H1 (cell line): ENCODE results near the gene EMID1.

ENCODE experiments used
- CHD1 ChIP-seq: IDR thresholded peaks from 2 replicates; pipeline ENCODE4 v1.6.1; 2012; ENCODE audit warnings: low read depth, low read length, improper control_type of control experiment
- CHD2 ChIP-seq: IDR thresholded peaks from 2 replicates; pipeline ENCODE4 v1.6.1; 2012; ENCODE audit warnings: low read length, improper control_type of control experiment
- CTCF ChIP-seq, 3 experiments: IDR thresholded peaks; 1 replicate in 2 of 3; 2 replicates in 1 of 3; pipeline versions ENCODE4 v1.5.1 to v1.6.1; 2011; ENCODE audit warnings: low read length in 3 of 3, mild to moderate bottlenecking in 3 of 3, inconsistent platforms in 2 of 3, low read depth in 1 of 3, moderate library complexity in 1 of 3; ENCODE audit not compliant: insufficient read depth in 1 of 3; ENCODE audit errors: control extremely low read depth in 1 of 3
- EZH2 ChIP-seq: fragments of 200-600 bp; sonication (generic); IDR thresholded peaks from 2 replicates; pipeline ENCODE4 v1.7.1; 2012; ENCODE audit warnings: low read depth, mild to moderate bottlenecking, moderate library complexity, low read length, inconsistent platforms; ENCODE audit not compliant: severe bottlenecking
- HDAC2 ChIP-seq, 2 experiments: fragments of 300-600 bp in 1 of 2; sonication (generic) in 1 of 2; IDR thresholded peaks; 2 replicates each; pipeline ENCODE4 v1.6.1; 2011 to 2012; ENCODE audit warnings: low read depth in 2 of 2, low read length in 2 of 2, mild to moderate bottlenecking in 2 of 2, moderate library complexity in 2 of 2, borderline replicate concordance in 1 of 2, inconsistent platforms in 1 of 2
- HDAC6 ChIP-seq: IDR thresholded peaks from one replicate; pipeline ENCODE4 v1.7.1; 2012; ENCODE audit warnings: low read depth, mild to moderate bottlenecking, inconsistent platforms, low read length, moderate library complexity
- KDM1A ChIP-seq: fragments of 200-600, 300-600 bp; sonication (generic); IDR thresholded peaks from 2 replicates; pipeline ENCODE4 v1.7.1; 2016; ENCODE audit warnings: mild to moderate bottlenecking, low read length, borderline replicate concordance
- POLR2A ChIP-seq, 2 experiments: IDR thresholded peaks; 1 replicate in 1 of 2; 2 replicates in 1 of 2; pipeline ENCODE4 v1.6.1; 2011; ENCODE audit warnings: low read depth in 2 of 2, low read length in 2 of 2, mild to moderate bottlenecking in 2 of 2; ENCODE audit errors: control extremely low read depth in 1 of 2
- POLR2AphosphoS5 ChIP-seq: IDR thresholded peaks from 2 replicates; pipeline ENCODE4 v1.6.1; 2011; ENCODE audit warnings: low read depth, low read length
- RNF2 ChIP-seq: fragments of 200-900, 300-1000 bp; sonication (generic); IDR thresholded peaks from 2 replicates; pipeline ENCODE4 v1.7.1; 2016; ENCODE audit warnings: borderline replicate concordance, low read depth, mild to moderate bottlenecking, antibody characterized with exemption, low read length; ENCODE audit not compliant: poor library complexity, severe bottlenecking; ENCODE audit errors: missing control alignments
- TAF1 ChIP-seq: IDR thresholded peaks from 2 replicates; pipeline ENCODE4 v1.6.1; 2011; ENCODE audit warnings: mild to moderate bottlenecking, low read depth, low read length

GRCh38 chr22:29308791-29309262 is 103.1 kb downstream of the EMID1 start:
- TF ChIP-seq KDM1A (no peak), POLR2AphosphoS5 (no peak), HDAC2 (IDR thresholded peaks at IDR 0.05; ENCODE audit: borderline replicate concordance in 1 of 2, low read depth in 2 of 2, low read length in 2 of 2) (no peak), EZH2 (no peak), CHD2 (no peak), CTCF (IDR thresholded peaks at IDR 0.05; ENCODE audit: control extremely low read depth in 1 of 3, insufficient read depth in 1 of 3, low read depth in 1 of 3, low read length in 3 of 3) (no peak), TAF1 (no peak), POLR2A (IDR thresholded peaks at IDR 0.05; ENCODE audit: control extremely low read depth in 1 of 2, low read depth in 2 of 2, low read length in 2 of 2) (no peak), RNF2 (no peak), CHD1 (no peak), HDAC6 (no peak)
